Astrocyte (in vitro differentiated cells and primary cell): ENCODE data around the gene DYSF. TPM values are rescaled to one million over a fixed set of nuclear protein-coding genes. Genes with fewer than 3 reads are reported as not detected.

Experiments
- DNase-seq: peaks from one replicate; pipeline ENCODE4 v3.0.0-alpha.2; 2010; ENCODE audit warnings: low read depth
- FAIRE-seq: peaks from 2 replicates; lab custom pipeline; 2011; peaks lifted over from hg19 to GRCh38; lab: Jason Lieb, UNC
- H2AFZ ChIP-seq: 2 replicates; pipeline ENCODE4 v1.6.0; 2012; ENCODE audit warnings: low read depth, low read length, inconsistent platforms
- H3K27ac ChIP-seq: 2 replicates; pipeline ENCODE4 v1.5.1; 2011; ENCODE audit warnings: low read depth, low read length, inconsistent platforms
- H3K27me3 ChIP-seq: 2 replicates; pipeline ENCODE4 v1.6.0; 2011; ENCODE audit warnings: low read length, inconsistent platforms; ENCODE audit not compliant: insufficient read depth
- H3K36me3 ChIP-seq: 2 replicates; pipeline ENCODE4 v1.5.1; 2011; ENCODE audit warnings: low read length, inconsistent platforms; ENCODE audit not compliant: insufficient read depth
- H3K4me1 ChIP-seq: 2 replicates; pipeline ENCODE4 v1.5.1; 2011; ENCODE audit warnings: low read length, inconsistent platforms; ENCODE audit not compliant: insufficient read depth
- H3K4me2 ChIP-seq: 2 replicates; pipeline ENCODE4 v1.6.0; 2012; ENCODE audit warnings: low read length, inconsistent platforms
- H3K4me3 ChIP-seq: 2 replicates; pipeline ENCODE4 v1.5.1; 2011; ENCODE audit warnings: low read depth, mild to moderate bottlenecking, low read length, inconsistent platforms; ENCODE audit not compliant: insufficient read depth
- H3K79me2 ChIP-seq: 2 replicates; pipeline ENCODE4 v1.6.0; 2012; ENCODE audit warnings: mild to moderate bottlenecking, low read length, inconsistent platforms; ENCODE audit not compliant: insufficient read depth
- H3K9ac ChIP-seq: 2 replicates; pipeline ENCODE4 v1.6.0; 2012; ENCODE audit warnings: mild to moderate bottlenecking, low read length, inconsistent platforms
- H3K9me3 ChIP-seq: 2 replicates; pipeline ENCODE4 v1.5.1; 2012; ENCODE audit warnings: low read depth, mild to moderate bottlenecking, low read length, inconsistent platforms; ENCODE audit not compliant: insufficient read depth
- H4K20me1 ChIP-seq: 2 replicates; pipeline ENCODE4 v1.6.0; 2012; ENCODE audit warnings: low read length, inconsistent platforms; ENCODE audit not compliant: insufficient read depth
- H3K27ac Mint-ChIP-seq: one replicate; pipeline ENCODE4 v1.8.0; 2021; ENCODE audit warnings: mild to moderate bottlenecking, mixed read lengths; ENCODE audit not compliant: unreplicated experiment
- H3K27me3 Mint-ChIP-seq: one replicate; pipeline ENCODE4 v1.8.0; 2021; ENCODE audit warnings: low read depth, mixed read lengths; ENCODE audit not compliant: unreplicated experiment
- H3K36me3 Mint-ChIP-seq: one replicate; pipeline ENCODE4 v1.8.0; 2021; ENCODE audit warnings: low read depth, mixed read lengths; ENCODE audit not compliant: unreplicated experiment
- H3K4me1 Mint-ChIP-seq: one replicate; pipeline ENCODE4 v1.8.0; 2021; ENCODE audit warnings: low read depth, mixed read lengths; ENCODE audit not compliant: unreplicated experiment
- H3K4me3 Mint-ChIP-seq: one replicate; pipeline ENCODE4 v1.8.0; 2021; ENCODE audit warnings: mild to moderate bottlenecking, moderate library complexity, mixed read lengths; ENCODE audit not compliant: unreplicated experiment
- H3K9me3 Mint-ChIP-seq: one replicate; pipeline ENCODE4 v1.8.0; 2021; ENCODE audit warnings: mild to moderate bottlenecking, mixed read lengths; ENCODE audit not compliant: unreplicated experiment
- EZH2 ChIP-seq: IDR thresholded peaks from 2 replicates; pipeline ENCODE4 v1.6.1; 2012; ENCODE audit warnings: mild to moderate bottlenecking, low read length, inconsistent platforms; ENCODE audit not compliant: insufficient read depth
- total RNA-seq: library from RNA; stranded (reverse); gene quantifications from 2 replicates; pipeline ENCODE4 v1.2.1, GENCODE V29; 2021
- TF ChIP-seq, protein P1 (sequence below): IDR thresholded peaks from 2 replicates; pipeline ENCODE4 v1.5.1; 2011; ENCODE audit warnings: low read depth, mild to moderate bottlenecking, inconsistent platforms, low read length, moderate library complexity; ENCODE audit not compliant: insufficient read depth

The DYSF gene
- total RNA-seq, 1 donor from 2014 or later, result 123 TPM

DNA sequence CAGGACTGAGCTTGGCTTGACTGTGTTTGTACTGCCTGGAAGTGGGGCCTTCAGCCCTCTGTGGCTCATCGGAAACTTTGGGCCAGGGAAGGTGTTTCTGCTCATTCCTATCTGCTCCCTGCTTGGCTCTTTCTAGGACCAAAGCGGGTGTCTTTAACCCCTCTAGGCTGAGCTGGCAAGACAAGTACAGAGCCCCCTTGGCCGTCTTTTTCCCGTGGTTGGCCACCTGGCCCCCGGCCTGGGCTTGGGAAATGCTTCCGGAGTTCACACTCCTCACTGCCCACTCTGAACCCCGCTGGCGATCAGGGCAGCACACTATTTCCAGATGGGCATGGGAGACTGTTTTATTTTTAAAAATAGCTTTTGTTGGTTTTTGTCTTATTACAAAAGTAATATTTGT lies 243.0 kb downstream of the DYSF start:
- H3K4me3 Mint-ChIP-seq, result no peak overlapping the region
- H3K9me3 ChIP-seq, result no peaks in the 10 kb centered on the region
- H3K27me3 Mint-ChIP-seq, result peaks cover 36% of the 10 kb centered on the region
- peaks cover 3% of the 10 kb centered on the region for H3K36me3 Mint-ChIP-seq
- no peak overlapping the region for H3K9ac ChIP-seq
- H3K4me1 ChIP-seq, result peaks cover 6% of the 10 kb centered on the region
- H3K4me1 Mint-ChIP-seq, result peaks cover 8% of the 10 kb centered on the region
- H3K4me2 ChIP-seq, result no peak overlapping the region
- H4K20me1 ChIP-seq, result no peaks in the 10 kb centered on the region
- peaks cover 7% of the 10 kb centered on the region for H3K27me3 ChIP-seq
- no peaks in the 10 kb centered on the region for H3K79me2 ChIP-seq
- H3K9me3 Mint-ChIP-seq, result peaks cover 2% of the 10 kb centered on the region
- no peak overlapping the region for H2AFZ ChIP-seq
- no peak for FAIRE-seq
- H3K36me3 ChIP-seq, result no peaks in the 10 kb centered on the region
- no peak overlapping the region for H3K27ac Mint-ChIP-seq
- TF ChIP-seq, protein P1, sequence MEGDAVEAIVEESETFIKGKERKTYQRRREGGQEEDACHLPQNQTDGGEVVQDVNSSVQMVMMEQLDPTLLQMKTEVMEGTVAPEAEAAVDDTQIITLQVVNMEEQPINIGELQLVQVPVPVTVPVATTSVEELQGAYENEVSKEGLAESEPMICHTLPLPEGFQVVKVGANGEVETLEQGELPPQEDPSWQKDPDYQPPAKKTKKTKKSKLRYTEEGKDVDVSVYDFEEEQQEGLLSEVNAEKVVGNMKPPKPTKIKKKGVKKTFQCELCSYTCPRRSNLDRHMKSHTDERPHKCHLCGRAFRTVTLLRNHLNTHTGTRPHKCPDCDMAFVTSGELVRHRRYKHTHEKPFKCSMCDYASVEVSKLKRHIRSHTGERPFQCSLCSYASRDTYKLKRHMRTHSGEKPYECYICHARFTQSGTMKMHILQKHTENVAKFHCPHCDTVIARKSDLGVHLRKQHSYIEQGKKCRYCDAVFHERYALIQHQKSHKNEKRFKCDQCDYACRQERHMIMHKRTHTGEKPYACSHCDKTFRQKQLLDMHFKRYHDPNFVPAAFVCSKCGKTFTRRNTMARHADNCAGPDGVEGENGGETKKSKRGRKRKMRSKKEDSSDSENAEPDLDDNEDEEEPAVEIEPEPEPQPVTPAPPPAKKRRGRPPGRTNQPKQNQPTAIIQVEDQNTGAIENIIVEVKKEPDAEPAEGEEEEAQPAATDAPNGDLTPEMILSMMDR, result no peak
- no peak for TF ChIP-seq EZH2
- no peak for DNase-seq
- H3K27ac ChIP-seq, result no peak overlapping the region
- H3K4me3 ChIP-seq, result no peak overlapping the region

DNA sequence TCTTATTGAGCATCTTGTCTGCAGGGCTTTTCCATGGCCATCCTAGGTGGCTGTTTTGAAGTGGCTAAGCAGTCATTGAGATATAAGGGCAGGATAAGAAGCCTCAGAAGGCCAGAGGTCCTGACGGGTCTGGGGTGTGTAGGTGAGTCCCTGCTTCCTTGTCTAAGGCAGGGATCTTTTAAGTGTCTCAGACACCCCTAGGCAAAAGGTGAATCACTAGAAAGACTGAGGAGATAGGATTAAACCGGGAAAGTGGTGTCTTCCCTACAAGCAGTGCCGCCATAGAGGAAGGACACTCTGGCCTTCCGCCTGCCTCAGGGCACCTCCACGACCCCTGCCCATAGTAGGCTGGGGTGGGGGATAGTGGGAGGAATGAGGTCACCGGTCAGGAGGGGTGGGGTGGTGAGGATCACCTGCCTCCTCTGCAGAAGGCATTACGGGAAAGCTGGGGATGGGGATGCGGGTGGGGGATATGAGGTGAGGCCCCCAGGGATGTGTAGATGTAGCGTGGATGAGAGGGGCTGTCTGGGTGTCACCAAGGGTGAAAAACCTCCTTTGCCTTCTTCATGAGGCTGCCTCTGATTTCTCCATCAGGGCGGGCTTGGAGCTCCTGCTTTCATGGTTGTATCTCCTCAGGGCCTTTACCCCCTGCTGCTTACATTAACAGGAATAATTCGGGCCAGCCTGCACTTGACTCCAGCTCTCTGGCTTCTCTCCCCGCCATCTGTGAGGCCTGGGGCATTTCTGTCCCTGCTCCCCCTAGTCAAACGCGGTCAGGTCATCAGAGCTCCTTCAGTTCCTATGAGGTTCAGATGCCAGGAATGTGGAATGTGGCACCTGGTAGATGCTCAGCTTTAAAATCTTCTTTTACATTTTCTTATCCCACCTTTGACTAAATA lies 244.0 kb downstream of the DYSF start:
- Histone ChIP-seq H2AFZ (no peak overlapping the region), H3K4me2 (no peak overlapping the region), H3K9ac (no peak overlapping the region), H3K36me3 (no peaks in the 10 kb centered on the region), H4K20me1 (no peaks in the 10 kb centered on the region), H3K79me2 (no peaks in the 10 kb centered on the region), H3K27me3 (peaks cover 7% of the 10 kb centered on the region), H3K4me3 (no peak overlapping the region), H3K27ac (no peak overlapping the region), H3K4me1 (peaks cover 3% of the 10 kb centered on the region), H3K9me3 (no peaks in the 10 kb centered on the region)
- no peak for TF ChIP-seq EZH2
- TF ChIP-seq, protein P1, result no peak
- DNase-seq, result no peak
- Mint-ChIP-seq H3K4me1 (peaks cover 8% of the 10 kb centered on the region), H3K27me3 (peaks cover 38% of the 10 kb centered on the region), H3K36me3 (peaks cover 3% of the 10 kb centered on the region), H3K4me3 (no peak overlapping the region), H3K9me3 (peaks cover 2% of the 10 kb centered on the region), H3K27ac (no peak overlapping the region)
- FAIRE-seq, result no peak

DNA sequence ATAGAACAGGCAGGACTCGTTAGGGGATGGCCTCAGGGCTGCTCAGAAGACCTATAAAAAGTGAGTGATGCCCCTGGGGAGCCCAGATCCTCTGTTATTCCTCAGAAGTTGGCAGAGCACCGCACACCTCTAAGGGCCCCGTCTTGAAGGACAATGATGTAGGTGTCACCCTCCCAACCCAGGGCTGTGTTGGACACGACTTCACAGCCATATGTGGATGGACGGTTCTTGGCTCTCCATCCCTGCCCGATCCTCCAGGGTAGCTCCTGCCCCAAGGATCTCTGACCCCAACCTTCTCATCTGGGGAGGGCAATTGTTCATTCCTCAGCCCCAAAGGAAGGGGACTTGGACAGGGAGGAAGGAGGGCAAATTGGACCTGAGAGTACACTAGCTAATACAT lies 246.1 kb downstream of the DYSF start:
- no peak for DNase-seq
- no peak for FAIRE-seq
- Mint-ChIP-seq H3K4me1 (peaks cover 8% of the 10 kb centered on the region), H3K27me3 (peaks cover 48% of the 10 kb centered on the region), H3K9me3 (peaks cover 2% of the 10 kb centered on the region), H3K27ac (peak overlapping the region; percentile 34), H3K36me3 (peaks cover 5% of the 10 kb centered on the region), H3K4me3 (no peak overlapping the region)
- Histone ChIP-seq H3K27ac (no peak overlapping the region), H3K4me2 (no peak overlapping the region), H3K4me3 (no peak overlapping the region), H3K9ac (no peak overlapping the region), H3K4me1 (peaks cover 3% of the 10 kb centered on the region), H2AFZ (no peak overlapping the region), H3K9me3 (no peaks in the 10 kb centered on the region), H3K79me2 (no peaks in the 10 kb centered on the region), H3K36me3 (no peaks in the 10 kb centered on the region), H3K27me3 (peaks cover 10% of the 10 kb centered on the region), H4K20me1 (no peaks in the 10 kb centered on the region)
- TF ChIP-seq EZH2, result no peak
- TF ChIP-seq, protein P1, result no peak
